GM18526 (cell line): ENCODE data around the gene TNIP1.

Experiments used
- POLR2A ChIP-seq: IDR thresholded peaks from 3 replicates; pipeline ENCODE4 v1.6.1; 2011; ENCODE audit not compliant: insufficient read length; ENCODE audit errors: extremely low read depth

TNIP1 gene, protein sequence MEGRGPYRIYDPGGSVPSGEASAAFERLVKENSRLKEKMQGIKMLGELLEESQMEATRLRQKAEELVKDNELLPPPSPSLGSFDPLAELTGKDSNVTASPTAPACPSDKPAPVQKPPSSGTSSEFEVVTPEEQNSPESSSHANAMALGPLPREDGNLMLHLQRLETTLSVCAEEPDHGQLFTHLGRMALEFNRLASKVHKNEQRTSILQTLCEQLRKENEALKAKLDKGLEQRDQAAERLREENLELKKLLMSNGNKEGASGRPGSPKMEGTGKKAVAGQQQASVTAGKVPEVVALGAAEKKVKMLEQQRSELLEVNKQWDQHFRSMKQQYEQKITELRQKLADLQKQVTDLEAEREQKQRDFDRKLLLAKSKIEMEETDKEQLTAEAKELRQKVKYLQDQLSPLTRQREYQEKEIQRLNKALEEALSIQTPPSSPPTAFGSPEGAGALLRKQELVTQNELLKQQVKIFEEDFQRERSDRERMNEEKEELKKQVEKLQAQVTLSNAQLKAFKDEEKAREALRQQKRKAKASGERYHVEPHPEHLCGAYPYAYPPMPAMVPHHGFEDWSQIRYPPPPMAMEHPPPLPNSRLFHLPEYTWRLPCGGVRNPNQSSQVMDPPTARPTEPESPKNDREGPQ

GRCh38 chr5:151080613-151081430 is at the start of gene TNIP1:
TSS of gene TNIP1 (minus strand) at chr5:151081034. CDS start at chr5:151065095, 15,939 bp downstream.
- TF ChIP-seq POLR2A: peak; percentile 67

DNA sequence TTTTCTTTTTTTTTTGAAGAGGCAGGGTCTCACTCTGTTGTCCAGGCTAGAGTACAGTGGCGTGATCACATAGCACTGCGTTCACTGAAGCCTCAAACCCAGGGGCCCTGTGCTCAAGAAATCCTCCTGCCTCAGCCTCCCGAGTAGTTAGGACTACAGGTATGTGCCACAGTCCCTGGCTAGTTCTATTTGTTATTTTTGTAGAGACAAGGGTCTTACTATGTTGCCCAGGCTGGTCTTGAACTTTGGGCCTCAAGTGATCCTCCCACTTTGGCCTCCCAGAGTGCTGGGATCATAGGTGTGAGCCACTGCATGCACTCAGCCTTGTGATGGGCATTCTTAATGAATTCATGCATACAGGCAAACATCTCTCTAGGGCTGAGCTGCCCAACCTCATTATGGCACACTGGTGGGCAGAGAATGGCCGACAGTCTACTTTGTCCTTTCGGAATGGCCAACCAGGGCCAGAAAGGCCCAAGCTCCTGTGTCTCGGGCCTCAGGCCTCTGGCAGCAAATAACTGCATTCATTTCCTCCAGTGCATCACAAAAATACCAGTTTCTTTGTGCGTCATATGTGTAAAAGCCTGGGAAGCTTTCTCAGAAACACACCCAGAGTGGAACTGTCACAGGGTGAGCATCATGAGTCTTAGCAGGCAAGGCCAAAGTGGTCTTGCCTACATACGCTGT is 49.5 kb upstream of the TNIP1 start:
- TF ChIP-seq POLR2A: no peak

DNA sequence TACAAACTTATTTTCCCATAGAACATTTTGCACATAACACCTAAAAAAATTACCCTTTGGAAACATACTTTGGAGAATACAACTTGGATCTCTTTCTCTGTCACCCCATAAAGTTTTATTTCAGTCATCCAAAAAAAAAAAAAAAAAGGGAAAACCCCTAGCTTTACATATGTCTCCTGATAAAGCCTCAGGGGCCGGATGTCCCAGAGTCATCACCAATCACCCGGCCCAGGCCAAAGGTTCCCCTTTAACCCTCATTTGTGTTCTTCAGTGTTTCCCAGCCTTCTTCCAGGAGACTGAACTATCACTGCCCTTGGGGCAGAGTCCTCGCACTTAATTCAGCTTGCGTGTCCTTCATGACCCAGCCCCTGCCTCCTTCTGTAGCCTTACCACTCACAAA is 48.0 kb upstream of the TNIP1 start:
- no peak for TF ChIP-seq POLR2A

DNA sequence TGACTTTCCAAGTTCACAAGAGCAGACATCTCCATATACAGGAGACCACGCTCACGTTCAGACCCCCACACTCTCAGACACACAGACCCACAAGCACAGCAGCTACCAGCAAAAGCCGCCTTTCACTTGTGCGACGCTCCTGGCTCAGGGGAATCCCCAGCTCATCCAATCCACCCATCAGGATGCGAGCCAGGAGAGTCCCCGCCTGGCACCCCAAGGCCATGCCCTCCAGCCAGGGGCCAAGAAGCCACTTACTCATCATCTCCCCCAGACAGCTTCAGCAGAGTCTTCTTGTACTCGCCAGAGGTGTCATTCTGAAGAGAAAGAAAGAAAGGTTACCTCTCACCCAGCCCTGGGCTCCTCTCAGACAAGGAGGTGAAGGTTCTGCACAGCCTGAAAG is 47.1 kb upstream of the TNIP1 start:
- TF ChIP-seq POLR2A: no peak

- no peak for TF ChIP-seq POLR2A
Observed at GRCh38 chr5:151126199-151126645, 45.4 kb upstream of the TNIP1 start.

- TF ChIP-seq POLR2A: no peak
Observed at GRCh38 chr5:151125421-151125820, 44.6 kb upstream of the TNIP1 start.

GRCh38 chr5:151123897-151124751 is 43.3 kb upstream of the TNIP1 start:
- peak; percentile 17 for TF ChIP-seq POLR2A

DNA sequence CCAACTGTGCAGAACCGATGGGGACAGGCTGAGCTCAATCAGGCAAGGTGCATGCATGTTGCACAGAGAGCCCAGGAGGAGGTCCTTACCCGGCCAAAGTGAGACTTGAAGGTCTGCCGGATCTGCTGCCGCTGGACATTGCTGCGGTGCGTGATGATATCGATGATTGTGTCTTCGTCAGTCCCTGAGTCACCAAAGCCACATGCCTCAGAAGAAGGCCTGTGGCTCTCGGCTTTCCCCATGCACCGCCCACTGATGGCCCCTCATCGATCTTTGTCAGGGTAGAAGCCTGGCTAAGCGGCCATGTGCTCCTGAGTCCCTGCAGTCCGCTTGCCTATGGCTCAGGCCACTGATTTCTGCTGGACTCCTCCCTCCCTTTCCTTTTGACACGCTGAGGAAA is 42.0 kb upstream of the TNIP1 start:
- TF ChIP-seq POLR2A: peak; percentile 12

DNA sequence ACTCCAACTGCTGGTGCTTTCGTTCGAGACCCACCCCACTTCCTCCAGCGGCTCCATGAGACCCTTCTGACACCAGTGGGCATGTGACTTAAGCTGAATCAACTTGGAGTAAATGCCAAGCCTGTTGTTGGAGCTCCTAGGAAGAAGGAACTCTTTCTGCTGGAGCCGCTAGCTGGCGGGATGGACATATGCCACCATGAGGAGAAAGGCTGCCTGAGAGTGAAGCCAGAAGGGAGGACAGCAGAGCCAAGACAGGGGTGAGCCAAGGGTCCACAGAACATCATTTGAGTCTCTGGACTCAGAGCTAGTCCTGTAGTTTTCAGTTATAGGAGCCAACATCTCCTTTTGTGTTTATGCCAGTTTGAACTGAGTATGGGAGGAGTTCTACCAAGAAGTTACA is 40.8 kb upstream of the TNIP1 start:
- TF ChIP-seq POLR2A: no peak

GRCh38 chr5:151121095-151121494 is 40.3 kb upstream of the TNIP1 start:
- no peak for TF ChIP-seq POLR2A

GRCh38 chr5:151118913-151119575 is 38.2 kb upstream of the TNIP1 start:
- TF ChIP-seq POLR2A: no peak

GRCh38 chr5:151115272-151115905 is 34.6 kb upstream of the TNIP1 start:
- TF ChIP-seq POLR2A: no peak

DNA sequence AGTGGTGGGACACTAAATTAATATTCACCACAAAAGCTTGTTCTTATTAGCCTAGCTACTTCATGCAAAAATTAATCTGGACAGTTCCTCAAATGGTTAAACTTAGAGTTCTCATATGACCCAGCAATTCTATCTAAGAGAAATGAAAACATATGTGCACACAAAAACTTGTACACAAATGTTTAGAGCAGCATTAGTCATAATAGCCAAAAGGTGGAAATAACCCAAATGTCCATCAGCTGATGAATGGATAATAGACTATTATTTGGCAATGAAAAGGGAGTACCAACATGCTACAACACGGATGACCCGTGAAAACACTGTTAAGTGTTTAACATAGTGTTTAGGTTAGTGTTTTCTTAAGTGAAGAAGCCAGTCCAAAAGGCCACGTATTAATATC is 32.8 kb upstream of the TNIP1 start:
- no peak for TF ChIP-seq POLR2A
